Transverse colon (tissue), 3 donors: Measurements from ENCODE around the gene JAZF1.

Experiments
- POLR2A ChIP-seq: fragments of 450-650 bp; IDR thresholded peaks from one replicate; pipeline ENCODE4 v1.6.1; 2016; ENCODE audit warnings: antibody characterized with exemption, mild to moderate bottlenecking, moderate library complexity
- TF ChIP-seq, protein P1 (sequence below), 5 experiments: fragments of 200-600 bp in 3 of 5; fragments of 450-650 bp in 2 of 5; sonication (generic) in 3 of 5; IDR thresholded peaks; 1 replicate in 2 of 5; 2 replicates in 3 of 5; pipeline ENCODE4 v1.5.1; 2016 to 2017; ENCODE audit warnings: antibody characterized with exemption in 5 of 5, inconsistent platforms in 3 of 5, mild to moderate bottlenecking in 2 of 5, moderate library complexity in 1 of 5

DNA sequence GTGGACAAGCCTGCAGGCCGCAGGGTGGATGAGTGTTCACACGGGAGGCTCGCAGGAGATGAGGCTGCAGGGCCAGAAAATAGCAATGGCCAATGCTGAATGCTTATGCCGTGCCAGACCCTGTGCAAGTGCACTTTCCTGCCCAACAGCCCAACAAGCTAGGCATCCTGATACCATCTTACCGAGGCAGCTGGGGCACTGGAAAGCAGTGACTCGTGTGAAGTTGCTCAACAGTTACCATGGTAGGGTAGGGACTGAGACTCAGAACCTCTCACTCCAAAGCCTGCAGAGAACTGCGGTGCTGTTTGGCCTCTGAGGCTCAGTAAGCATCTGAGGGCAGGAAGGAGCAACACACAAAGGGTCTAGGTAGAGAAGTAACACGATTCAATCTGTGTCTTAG lies 43.7 kb downstream of the JAZF1 start:
- TF ChIP-seq, protein P1, sequence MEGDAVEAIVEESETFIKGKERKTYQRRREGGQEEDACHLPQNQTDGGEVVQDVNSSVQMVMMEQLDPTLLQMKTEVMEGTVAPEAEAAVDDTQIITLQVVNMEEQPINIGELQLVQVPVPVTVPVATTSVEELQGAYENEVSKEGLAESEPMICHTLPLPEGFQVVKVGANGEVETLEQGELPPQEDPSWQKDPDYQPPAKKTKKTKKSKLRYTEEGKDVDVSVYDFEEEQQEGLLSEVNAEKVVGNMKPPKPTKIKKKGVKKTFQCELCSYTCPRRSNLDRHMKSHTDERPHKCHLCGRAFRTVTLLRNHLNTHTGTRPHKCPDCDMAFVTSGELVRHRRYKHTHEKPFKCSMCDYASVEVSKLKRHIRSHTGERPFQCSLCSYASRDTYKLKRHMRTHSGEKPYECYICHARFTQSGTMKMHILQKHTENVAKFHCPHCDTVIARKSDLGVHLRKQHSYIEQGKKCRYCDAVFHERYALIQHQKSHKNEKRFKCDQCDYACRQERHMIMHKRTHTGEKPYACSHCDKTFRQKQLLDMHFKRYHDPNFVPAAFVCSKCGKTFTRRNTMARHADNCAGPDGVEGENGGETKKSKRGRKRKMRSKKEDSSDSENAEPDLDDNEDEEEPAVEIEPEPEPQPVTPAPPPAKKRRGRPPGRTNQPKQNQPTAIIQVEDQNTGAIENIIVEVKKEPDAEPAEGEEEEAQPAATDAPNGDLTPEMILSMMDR (IDR thresholded peaks at IDR 0.05) = no peak
- TF ChIP-seq POLR2A = no peak
